ENCODE results near the gene RASA3.

DNA sequence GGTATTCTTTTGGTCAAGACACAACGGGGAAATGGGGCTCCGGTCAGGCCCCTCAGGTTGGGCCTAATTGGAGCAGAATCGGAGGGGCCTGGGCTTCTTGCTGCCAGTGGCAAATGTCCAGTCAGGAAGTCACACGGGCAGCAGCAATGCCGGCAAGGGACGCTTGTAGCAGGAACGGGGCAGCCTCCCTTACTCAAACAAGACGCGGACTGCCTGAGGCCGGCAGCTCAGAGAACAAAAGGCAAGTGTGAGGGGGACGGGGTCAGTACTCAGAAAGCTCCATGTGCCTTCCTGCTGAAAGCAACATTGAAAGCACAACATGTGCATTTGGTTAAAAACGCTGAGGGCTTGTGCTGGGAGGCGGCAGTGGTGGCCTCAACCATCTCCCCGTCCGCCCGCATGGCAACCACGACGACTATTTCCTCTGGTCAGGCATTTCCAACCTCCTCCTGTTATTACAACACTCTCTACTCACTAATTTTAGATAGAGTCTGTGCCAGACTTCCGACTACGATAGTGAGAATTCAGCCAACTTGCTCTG is 20.5 kb upstream of the RASA3 start:
- TF ChIP-seq, protein P1, sequence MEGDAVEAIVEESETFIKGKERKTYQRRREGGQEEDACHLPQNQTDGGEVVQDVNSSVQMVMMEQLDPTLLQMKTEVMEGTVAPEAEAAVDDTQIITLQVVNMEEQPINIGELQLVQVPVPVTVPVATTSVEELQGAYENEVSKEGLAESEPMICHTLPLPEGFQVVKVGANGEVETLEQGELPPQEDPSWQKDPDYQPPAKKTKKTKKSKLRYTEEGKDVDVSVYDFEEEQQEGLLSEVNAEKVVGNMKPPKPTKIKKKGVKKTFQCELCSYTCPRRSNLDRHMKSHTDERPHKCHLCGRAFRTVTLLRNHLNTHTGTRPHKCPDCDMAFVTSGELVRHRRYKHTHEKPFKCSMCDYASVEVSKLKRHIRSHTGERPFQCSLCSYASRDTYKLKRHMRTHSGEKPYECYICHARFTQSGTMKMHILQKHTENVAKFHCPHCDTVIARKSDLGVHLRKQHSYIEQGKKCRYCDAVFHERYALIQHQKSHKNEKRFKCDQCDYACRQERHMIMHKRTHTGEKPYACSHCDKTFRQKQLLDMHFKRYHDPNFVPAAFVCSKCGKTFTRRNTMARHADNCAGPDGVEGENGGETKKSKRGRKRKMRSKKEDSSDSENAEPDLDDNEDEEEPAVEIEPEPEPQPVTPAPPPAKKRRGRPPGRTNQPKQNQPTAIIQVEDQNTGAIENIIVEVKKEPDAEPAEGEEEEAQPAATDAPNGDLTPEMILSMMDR (IDR thresholded peaks at IDR 0.05; ENCODE audit: low read depth, low read length) = no peak
- TF ChIP-seq EZH2phosphoT487 (IDR thresholded peaks at IDR 0.05; ENCODE audit: low read depth) = no peak

Data from OCI-LY3 (cell line).